ENCODE results near the gene RCAN1.
A peak's percentile ranks its signal among the peaks of the same experiment; 100 is the strongest.

RCAN1 gene

GRCh38 chr21:34619841-34620665 is 5.1 kb upstream of the RCAN1 start:
- TF ChIP-seq CTCF (conservative IDR thresholded peaks at IDR 0.05): no peak
- H3K27ac ChIP-seq: no peak overlapping the region

- no peak for TF ChIP-seq CTCF (conservative IDR thresholded peaks at IDR 0.05)
- no peak overlapping the region for H3K27ac ChIP-seq
Observed at GRCh38 chr21:34618941-34619340, 4.0 kb upstream of the RCAN1 start.

GRCh38 chr21:34617753-34618339 is 2.9 kb upstream of the RCAN1 start:
- no peak for TF ChIP-seq CTCF (conservative IDR thresholded peaks at IDR 0.05)
- no peak overlapping the region for H3K27ac ChIP-seq

GRCh38 chr21:34615487-34615814 is 538 bp upstream of the RCAN1 start:
- no peak for TF ChIP-seq CTCF (conservative IDR thresholded peaks at IDR 0.05)

GRCh38 chr21:34613679-34614627 is 960 bp downstream of the RCAN1 start:
- no peak for TF ChIP-seq CTCF (conservative IDR thresholded peaks at IDR 0.05)
- H3K27ac ChIP-seq: peak overlapping the region; percentile 70; the same call in 1 of the 2 replicates

More at GRCh38 chr21:34615487-34615814, 538 bp upstream of the RCAN1 start:
- peak overlapping the region; percentile 70 for H3K27ac ChIP-seq

GRCh38 chr21:34612557-34612956 is 2.4 kb downstream of the RCAN1 start:
- H3K27ac ChIP-seq: no peak overlapping the region
- no peak for TF ChIP-seq CTCF (conservative IDR thresholded peaks at IDR 0.05)

GRCh38 chr21:34612056-34612455 is 2.9 kb downstream of the RCAN1 start:
- H3K27ac ChIP-seq: no peak overlapping the region

More at GRCh38 chr21:34612056-34612455, 2.9 kb downstream of the RCAN1 start:
- no peak for TF ChIP-seq CTCF (conservative IDR thresholded peaks at IDR 0.05)

Measured in VCaP (cell line).